SK-N-SH treated with all-trans-retinoic acid at 6 μM for 48 hours (cell line): Measurements from ENCODE around the gene MRPL36.

Experiments
- ISL1 ChIP-seq: fragments of 250-450 bp; sonication (Bioruptor Pico); IDR thresholded peaks from 2 replicates; pipeline ENCODE4 v2.1.2; 2022; ENCODE audit warnings: mild to moderate bottlenecking, moderate library complexity
- RARB ChIP-seq: fragments of 250-450 bp; sonication (Bioruptor Pico); IDR thresholded peaks from 2 replicates; pipeline ENCODE4 v1.8.0; 2021; ENCODE audit warnings: mild to moderate bottlenecking, moderate library complexity
- TOX ChIP-seq: fragments of 250-450 bp; sonication (Bioruptor Pico); IDR thresholded peaks from 2 replicates; pipeline ENCODE4 v1.8.0; 2021; ENCODE audit warnings: mild to moderate bottlenecking, moderate library complexity, borderline replicate concordance
- ZFP30 ChIP-seq: fragments of 450-650 bp; formaldehyde crosslinking; IDR thresholded peaks from 2 replicates; pipeline ENCODE4 v1.5.0; 2022; ENCODE audit warnings: mild to moderate bottlenecking, moderate library complexity
- TF ChIP-seq, protein P1 (sequence below): fragments of 250-450 bp; sonication (Bioruptor Pico); IDR thresholded peaks from 2 replicates; pipeline ENCODE4 v1.8.0; 2020; ENCODE audit warnings: mild to moderate bottlenecking, moderate library complexity, borderline replicate concordance
- TF ChIP-seq, protein P2 (sequence below): fragments of 250-450 bp; sonication (Bioruptor Pico); IDR thresholded peaks from 2 replicates; pipeline ENCODE4 v1.5.1; 2020; ENCODE audit warnings: low read depth, mild to moderate bottlenecking, moderate library complexity

DNA sequence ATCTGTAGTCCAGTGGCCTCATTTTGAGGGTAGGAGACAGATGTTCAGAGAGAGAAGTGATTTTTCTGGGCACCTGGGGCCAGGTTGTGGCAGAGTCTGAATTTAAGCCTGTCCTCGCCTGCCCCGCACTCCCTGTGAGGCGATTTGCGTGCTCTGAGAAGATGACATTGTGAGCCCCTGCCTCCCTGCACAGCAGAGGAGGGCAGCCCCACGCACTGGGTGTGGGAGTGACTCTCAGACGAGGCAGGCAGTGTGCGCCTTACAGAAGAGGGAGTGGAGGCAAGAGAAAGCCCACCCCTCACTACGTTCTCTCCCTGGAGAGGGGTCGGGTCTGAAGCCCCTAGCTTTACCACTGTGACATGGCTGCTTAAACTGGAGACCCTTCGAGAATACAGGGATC, 47.4 kb upstream of the MRPL36 start:
- TF ChIP-seq TOX (CRISPR knock-in tag) (no peak), ZFP30 (no peak), ISL1 (CRISPR knock-in tag) (no peak), RARB (no peak)
- TF ChIP-seq, protein P1, sequence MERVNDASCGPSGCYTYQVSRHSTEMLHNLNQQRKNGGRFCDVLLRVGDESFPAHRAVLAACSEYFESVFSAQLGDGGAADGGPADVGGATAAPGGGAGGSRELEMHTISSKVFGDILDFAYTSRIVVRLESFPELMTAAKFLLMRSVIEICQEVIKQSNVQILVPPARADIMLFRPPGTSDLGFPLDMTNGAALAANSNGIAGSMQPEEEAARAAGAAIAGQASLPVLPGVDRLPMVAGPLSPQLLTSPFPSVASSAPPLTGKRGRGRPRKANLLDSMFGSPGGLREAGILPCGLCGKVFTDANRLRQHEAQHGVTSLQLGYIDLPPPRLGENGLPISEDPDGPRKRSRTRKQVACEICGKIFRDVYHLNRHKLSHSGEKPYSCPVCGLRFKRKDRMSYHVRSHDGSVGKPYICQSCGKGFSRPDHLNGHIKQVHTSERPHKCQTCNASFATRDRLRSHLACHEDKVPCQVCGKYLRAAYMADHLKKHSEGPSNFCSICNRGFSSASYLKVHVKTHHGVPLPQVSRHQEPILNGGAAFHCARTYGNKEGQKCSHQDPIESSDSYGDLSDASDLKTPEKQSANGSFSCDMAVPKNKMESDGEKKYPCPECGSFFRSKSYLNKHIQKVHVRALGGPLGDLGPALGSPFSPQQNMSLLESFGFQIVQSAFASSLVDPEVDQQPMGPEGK: no peak
- TF ChIP-seq, protein P2, sequence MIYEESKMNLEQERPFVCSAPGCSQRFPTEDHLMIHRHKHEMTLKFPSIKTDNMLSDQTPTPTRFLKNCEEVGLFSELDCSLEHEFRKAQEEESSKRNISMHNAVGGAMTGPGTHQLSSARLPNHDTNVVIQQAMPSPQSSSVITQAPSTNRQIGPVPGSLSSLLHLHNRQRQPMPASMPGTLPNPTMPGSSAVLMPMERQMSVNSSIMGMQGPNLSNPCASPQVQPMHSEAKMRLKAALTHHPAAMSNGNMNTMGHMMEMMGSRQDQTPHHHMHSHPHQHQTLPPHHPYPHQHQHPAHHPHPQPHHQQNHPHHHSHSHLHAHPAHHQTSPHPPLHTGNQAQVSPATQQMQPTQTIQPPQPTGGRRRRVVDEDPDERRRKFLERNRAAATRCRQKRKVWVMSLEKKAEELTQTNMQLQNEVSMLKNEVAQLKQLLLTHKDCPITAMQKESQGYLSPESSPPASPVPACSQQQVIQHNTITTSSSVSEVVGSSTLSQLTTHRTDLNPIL: no peak
